Thoracic aorta (tissue), 2 donors: ENCODE results near the gene NRROS. TPM values are rescaled to one million over a fixed set of nuclear protein-coding genes. Genes with fewer than 3 reads are reported as not detected.

Source experiments
- ATAC-seq: fragments of 150-250 bp; one replicate; pipeline ENCODE4 v1.8.0; 2017; ENCODE audit warnings: low read depth; ENCODE audit not compliant: insufficient number of reproducible peaks, low FRiP score
- DNase-seq: peaks from one replicate; pipeline ENCODE4 v3.0.0-alpha.2; 2020; ENCODE audit warnings: low spot score
- H3K27ac ChIP-seq, 2 donors: fragments of 200-600 bp; sonication (generic); 1 replicate in 1 of 2; 2 replicates in 1 of 2; pipeline ENCODE4 v1.5.1; 2016; ENCODE audit warnings: mild to moderate bottlenecking in 2 of 2, moderate library complexity in 2 of 2
- H3K27me3 ChIP-seq: fragments of 200-600 bp; sonication (generic); replicated peaks from 2 replicates; pipeline ENCODE4 v1.6.0; 2016; ENCODE audit warnings: mild to moderate bottlenecking; ENCODE audit not compliant: insufficient read depth
- H3K36me3 ChIP-seq: fragments of 200-600 bp; sonication (generic); one replicate; pipeline ENCODE4 v1.5.1; 2016
- H3K4me1 ChIP-seq, 2 donors: fragments of 200-600 bp; sonication (generic); 1 replicate in 1 of 2; 2 replicates in 1 of 2; pipeline versions ENCODE4 v1.5.1 to v1.6.0; 2016; ENCODE audit warnings: low read depth in 2 of 2, mild to moderate bottlenecking in 1 of 2; ENCODE audit not compliant: control insufficient read depth in 1 of 2
- H3K4me3 ChIP-seq: fragments of 200-600 bp; sonication (generic); 2 replicates; pipeline ENCODE4 v1.5.1; 2016; ENCODE audit warnings: mild to moderate bottlenecking
- H3K9me3 ChIP-seq: fragments of 200-600 bp; sonication (generic); 2 replicates; pipeline ENCODE4 v1.5.1; 2016
- CTCF ChIP-seq: fragments of 200-600 bp; sonication (generic); IDR thresholded peaks from one replicate; pipeline ENCODE4 v1.5.1; 2019; ENCODE audit warnings: antibody characterized with exemption
- total RNA-seq, 2 donors: library from RNA; depleted of rRNA; stranded (reverse); fragments of >200 nt; gene quantifications; one replicate each; pipeline versions ENCODE4 v1.1.0 to v1.2.3, GENCODE V29; 2016

The NRROS gene
- total RNA-seq, 2 donors from 2014 or later = 4.7 to 17.9 TPM

- Histone ChIP-seq H3K27me3 (no peaks in the 10 kb centered on the region), H3K36me3 (no peaks in the 10 kb centered on the region), H3K9me3 (no peaks in the 10 kb centered on the region), H3K4me3 (no peak overlapping the region), H3K27ac (no peak overlapping the region), H3K4me1 (peaks cover 0 to 7% of the 10 kb centered on the region in 2 donors)
- TF ChIP-seq CTCF = no peak
- peak; percentile 61 for ATAC-seq
- no peak for DNase-seq
Observed at GRCh38 chr3:196688349-196688748, 48.9 kb downstream of the NRROS start.

GRCh38 chr3:196689941-196690660 is 50.6 kb downstream of the NRROS start:
- ATAC-seq (no peak), DNase-seq (no peak)
- Histone ChIP-seq H3K36me3 (no peaks in the 10 kb centered on the region), H3K4me1 (peaks cover 0 to 2% of the 10 kb centered on the region in 2 donors), H3K4me3 (no peak overlapping the region), H3K27me3 (no peaks in the 10 kb centered on the region), H3K9me3 (no peaks in the 10 kb centered on the region), H3K27ac (no peak overlapping the region)
- no peak for TF ChIP-seq CTCF

- no peak for TF ChIP-seq CTCF
- ATAC-seq (no peak), DNase-seq (no peak)
- no peak overlapping the region for H3K4me3 ChIP-seq
- no peaks in the 10 kb centered on the region for H3K27me3 ChIP-seq
- H3K36me3 ChIP-seq = no peaks in the 10 kb centered on the region
- H3K9me3 ChIP-seq = no peaks in the 10 kb centered on the region
- no peak overlapping the region for H3K27ac ChIP-seq
- H3K4me1 ChIP-seq = no peaks in the 10 kb centered on the region
Observed at GRCh38 chr3:196691386-196691785, 51.9 kb downstream of the NRROS start.

GRCh38 chr3:196694202-196694638 is 54.7 kb downstream of the NRROS start:
- DNase-seq (no peak), ATAC-seq (no peak)
- H3K4me1 ChIP-seq = no peaks in the 10 kb centered on the region
- no peaks in the 10 kb centered on the region for H3K9me3 ChIP-seq
- no peak overlapping the region for H3K27ac ChIP-seq
- no peaks in the 10 kb centered on the region for H3K36me3 ChIP-seq
- no peak overlapping the region for H3K4me3 ChIP-seq
- H3K27me3 ChIP-seq = no peaks in the 10 kb centered on the region
- no peak for TF ChIP-seq CTCF

GRCh38 chr3:196694941-196695848 is 55.7 kb downstream of the NRROS start:
- Histone ChIP-seq H3K36me3 (no peaks in the 10 kb centered on the region), H3K4me3 (no peak overlapping the region), H3K27me3 (no peaks in the 10 kb centered on the region), H3K4me1 (no peaks in the 10 kb centered on the region), H3K9me3 (no peaks in the 10 kb centered on the region), H3K27ac (no peak overlapping the region)
- no peak for ATAC-seq
- TF ChIP-seq CTCF = no peak
- no peak for DNase-seq
